Neuronal stem cell (in vitro differentiated cells): ENCODE data around the gene MAPK8IP1.

Source experiments
- DNase-seq: peaks from one replicate; pipeline ENCODE4 v3.0.0-alpha.2; 2013; ENCODE audit warnings: low spot score
- H2AFZ ChIP-seq: one replicate; pipeline ENCODE4 v1.6.1; 2013; ENCODE audit warnings: mild to moderate bottlenecking, low read length, inconsistent platforms
- H2AK5ac ChIP-seq: 2 replicates; pipeline ENCODE4 v1.6.1; 2013; ENCODE audit warnings: low read depth, mild to moderate bottlenecking, inconsistent platforms, low read length, moderate library complexity, mixed read lengths
- H2BK120ac ChIP-seq: 2 replicates; pipeline ENCODE4 v1.6.1; 2013; ENCODE audit warnings: low read depth, mild to moderate bottlenecking, inconsistent platforms, low read length, moderate library complexity, mixed read lengths
- H2BK12ac ChIP-seq: one replicate; pipeline ENCODE4 v1.6.1; 2013; ENCODE audit warnings: low read length, inconsistent platforms
- H2BK15ac ChIP-seq: 2 replicates; pipeline ENCODE4 v1.6.1; 2013; ENCODE audit warnings: mild to moderate bottlenecking, low read length, inconsistent platforms, mixed read lengths
- H2BK5ac ChIP-seq: one replicate; pipeline ENCODE4 v1.6.1; 2013; ENCODE audit warnings: inconsistent platforms, mild to moderate bottlenecking, low read length, moderate library complexity
- H3K14ac ChIP-seq: one replicate; pipeline ENCODE4 v1.6.1; 2013; ENCODE audit warnings: low read length, inconsistent platforms
- H3K18ac ChIP-seq: 2 replicates; pipeline ENCODE4 v1.6.1; 2013; ENCODE audit warnings: low read length, inconsistent platforms
- H3K23ac ChIP-seq: 2 replicates; pipeline ENCODE4 v1.6.1; 2013; ENCODE audit warnings: low read depth, mild to moderate bottlenecking, mixed read lengths, low read length, inconsistent platforms; ENCODE audit not compliant: poor library complexity
- H3K27ac ChIP-seq: replicated peaks from 3 replicates; pipeline ENCODE4 v1.5.1; 2013; ENCODE audit warnings: low read length, inconsistent platforms
- H3K27me3 ChIP-seq, 3 experiments: 2 replicates each; pipeline ENCODE4 v1.6.1; 2013; ENCODE audit warnings: low read length in 3 of 3, mild to moderate bottlenecking in 2 of 3, inconsistent platforms in 1 of 3, low read depth in 1 of 3, mixed read lengths in 1 of 3, moderate library complexity in 1 of 3; ENCODE audit not compliant: control insufficient read depth in 3 of 3, insufficient read depth in 3 of 3
- H3K36me3 ChIP-seq, 2 donors: replicated peaks in 1 of 2; 2 replicates each; pipeline ENCODE4 v1.6.1; 2013; ENCODE audit warnings: low read length in 2 of 2; ENCODE audit not compliant: control insufficient read depth in 2 of 2, insufficient read depth in 2 of 2
- H3K4ac ChIP-seq: 2 replicates; pipeline ENCODE4 v1.6.1; 2013; ENCODE audit warnings: inconsistent platforms, mild to moderate bottlenecking, low read length, moderate library complexity
- H3K4me1 ChIP-seq, 2 donors: 1 replicate in 1 of 2; 2 replicates in 1 of 2; pipeline ENCODE4 v1.6.1; 2013; ENCODE audit warnings: low read length in 2 of 2, low read depth in 1 of 2; ENCODE audit not compliant: control insufficient read depth in 2 of 2, insufficient read depth in 1 of 2
- H3K4me2 ChIP-seq: one replicate; pipeline ENCODE4 v1.6.1; 2013; ENCODE audit warnings: mild to moderate bottlenecking, low read length, inconsistent platforms; ENCODE audit not compliant: insufficient read depth, poor library complexity, severe bottlenecking
- H3K4me3 ChIP-seq, 2 donors: 2 replicates each; pipeline ENCODE4 v1.5.1; 2013; ENCODE audit warnings: low read length in 2 of 2, mild to moderate bottlenecking in 2 of 2, inconsistent platforms in 1 of 2, moderate library complexity in 1 of 2
- H3K79me1 ChIP-seq: one replicate; pipeline ENCODE4 v1.6.1; 2013; ENCODE audit warnings: low read depth, mild to moderate bottlenecking, inconsistent platforms, low read length, moderate library complexity
- H3K9ac ChIP-seq: one replicate; pipeline ENCODE4 v1.6.1; 2013; ENCODE audit warnings: mild to moderate bottlenecking, low read depth, low read length, inconsistent platforms; ENCODE audit not compliant: poor library complexity
- H3K9me3 ChIP-seq, 2 donors: replicated peaks in 1 of 2; 2 replicates each; pipeline versions ENCODE3 to v1.6.1; 2013; ENCODE audit warnings: low read length in 2 of 2, mild to moderate bottlenecking in 2 of 2, inconsistent platforms in 1 of 2, low read depth in 1 of 2, mixed read lengths in 1 of 2, moderate library complexity in 1 of 2; ENCODE audit not compliant: control insufficient read depth in 2 of 2, insufficient read depth in 1 of 2
- H4K8ac ChIP-seq: one replicate; pipeline ENCODE4 v1.6.1; 2013; ENCODE audit warnings: low read depth, mild to moderate bottlenecking, inconsistent platforms, low read length, moderate library complexity
- H4K91ac ChIP-seq: one replicate; pipeline ENCODE4 v1.6.1; 2013; ENCODE audit warnings: low read length, low read depth, mild to moderate bottlenecking, inconsistent platforms; ENCODE audit not compliant: poor library complexity
- WGBS, 2 donors: extraction: QIAGEN DNeasy Blood & Tissue Kit; methylation state at CpG; one replicate each; pipeline ENCODE4 v1.1.7; 2013; ENCODE audit warnings: missing lambda C conversion rate in 2 of 2, mixed read lengths in 1 of 2; ENCODE audit not compliant: insufficient read length in 2 of 2, insufficient replicate concordance in 1 of 2; ENCODE audit errors: extremely low coverage in 2 of 2; 5-methylcytosine and 5-hydroxymethylcytosine counted together

MAPK8IP1 gene

GRCh38 chr11:45915446-45915845 is 30.0 kb downstream of the MAPK8IP1 start:
- no peak for DNase-seq
- no peak overlapping the region for H2BK5ac ChIP-seq
- H2BK15ac ChIP-seq: no peak overlapping the region
- no peak overlapping the region for H2BK120ac ChIP-seq
- H3K4me3 ChIP-seq: no peak overlapping the region
- H3K23ac ChIP-seq: no peak overlapping the region
- H3K14ac ChIP-seq: peak overlapping the region; percentile 21
- H2AFZ ChIP-seq: no peak overlapping the region
- no peak overlapping the region for H4K91ac ChIP-seq
- H2BK12ac ChIP-seq: no peak overlapping the region
- peaks cover 0 to 11% (median 0%) of the 10 kb centered on the region in 3 experiments for H3K27me3 ChIP-seq
- no peak overlapping the region for H3K18ac ChIP-seq
- no peak overlapping the region for H3K4me2 ChIP-seq
- H3K79me1 ChIP-seq: peaks cover 11% of the 10 kb centered on the region
- no peak overlapping the region for H3K4ac ChIP-seq
- peaks cover 9 to 19% of the 10 kb centered on the region in 2 donors for H3K4me1 ChIP-seq
- H3K9me3 ChIP-seq: no peaks in the 10 kb centered on the region
- WGBS, 2 donors: no CpG with 5 or more reads among the region's 13 CpGs
- no peak overlapping the region for H3K27ac ChIP-seq
- H3K36me3 ChIP-seq: peaks cover 28 to 46% of the 10 kb centered on the region in 2 donors
- no peak overlapping the region for H3K9ac ChIP-seq
- no peak overlapping the region for H2AK5ac ChIP-seq
- H4K8ac ChIP-seq: no peak overlapping the region

GRCh38 chr11:45917286-45917622 is 31.8 kb downstream of the MAPK8IP1 start:
- Histone ChIP-seq H3K27me3 (peaks cover 0 to 29% (median 0%) of the 10 kb centered on the region in 3 experiments), H2BK12ac (no peak overlapping the region), H3K18ac (peak overlapping the region; percentile 96), H3K36me3 (peaks cover 27 to 35% of the 10 kb centered on the region in 2 donors), H4K8ac (peak overlapping the region; percentile 74), H2BK15ac (peak overlapping the region; percentile 30), H3K4me3 (peak overlapping the region; percentile 88 to 92), H3K9me3 (no peaks in the 10 kb centered on the region), H3K4me2 (peak overlapping the region; percentile 95), H4K91ac (no peak overlapping the region), H2AFZ (peak overlapping the region; percentile 84), H3K14ac (peak overlapping the region; percentile 40), H3K4me1 (peaks cover 18 to 27% of the 10 kb centered on the region in 2 donors), H2BK5ac (peak overlapping the region; percentile 97), H3K23ac (peak overlapping the region; percentile 52), H3K4ac (no peak overlapping the region), H3K9ac (peak overlapping the region; percentile 93), H3K79me1 (peaks cover 11% of the 10 kb centered on the region), H2AK5ac (peak overlapping the region; percentile 59), H3K27ac (peak overlapping the region; percentile 98), H2BK120ac (no peak overlapping the region)
- no CpG with 5 or more reads among the region's 16 CpGs for WGBS, 2 donors
- no peak for DNase-seq

GRCh38 chr11:45917623-45918330 is 32.3 kb downstream of the MAPK8IP1 start, which contains the start of gene PEX16:
Gene PEX16 (minus strand): TSS chr11:45917877. CDS start chr11:45917811, 66 bp downstream.
- Histone ChIP-seq H3K9me3 (no peaks in the 10 kb centered on the region), H3K9ac (peak within 1 kb of the TSS; percentile 93), H2BK15ac (peak within 1 kb of the TSS; percentile 99), H2BK12ac (no peak within 1 kb of the TSS), H3K27me3 (peaks cover 0 to 34% (median 2%) of the 10 kb centered on the region in 3 experiments), H2BK120ac (no peak within 1 kb of the TSS), H3K23ac (peak within 1 kb of the TSS; percentile 76), H3K4me1 (peaks cover 18 to 27% of the 10 kb centered on the region in 2 donors), H3K79me1 (peaks cover 11% of the 10 kb centered on the region), H3K4me3 (peak within 1 kb of the TSS; percentile 88 to 92), H4K8ac (peak within 1 kb of the TSS; percentile 74), H3K4ac (peak within 1 kb of the TSS; percentile 24), H2BK5ac (peak within 1 kb of the TSS; percentile 97), H3K14ac (peak within 1 kb of the TSS; percentile 40), H3K27ac (peak within 1 kb of the TSS; percentile 98), H3K4me2 (peak within 1 kb of the TSS; percentile 98), H2AFZ (peak within 1 kb of the TSS; percentile 84), H3K18ac (peak within 1 kb of the TSS; percentile 96), H2AK5ac (peak within 1 kb of the TSS; percentile 76), H4K91ac (no peak within 1 kb of the TSS), H3K36me3 (peaks cover 27 to 33% of the 10 kb centered on the region in 2 donors)
- WGBS, 2 donors: no CpG with 5 or more reads among the region's 45 CpGs
- peak; percentile 95 for DNase-seq

DNA sequence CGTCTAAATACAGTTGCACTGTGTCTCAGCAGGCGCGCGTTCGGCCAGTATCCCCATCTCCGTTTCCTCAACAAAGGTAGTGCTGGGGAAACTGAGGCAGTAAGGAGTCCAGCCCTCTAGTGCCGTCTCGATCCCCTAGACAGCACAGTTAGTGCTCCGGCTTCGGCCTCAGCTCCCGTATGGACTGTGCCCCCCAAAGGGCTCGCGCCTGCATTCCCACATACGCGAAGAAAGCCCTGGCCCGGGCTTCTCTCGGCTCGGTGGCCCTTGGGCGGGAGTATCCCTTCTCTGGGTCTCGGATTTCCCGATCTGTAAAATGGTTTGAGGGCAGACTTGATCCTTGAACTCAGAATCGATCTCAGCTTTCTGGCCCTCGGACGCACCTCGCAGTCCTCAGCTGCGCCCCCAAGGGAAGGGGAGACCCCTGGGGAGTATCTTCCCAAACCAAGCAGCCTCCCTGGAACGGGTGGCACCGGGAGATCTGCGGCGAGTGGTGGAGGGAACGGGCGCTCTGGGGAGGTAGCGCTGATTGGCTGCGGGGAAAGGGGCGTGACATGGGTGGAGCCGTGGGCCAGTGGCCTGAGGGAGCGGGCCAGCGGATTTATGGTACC is 33.0 kb downstream of the MAPK8IP1 start:
- H3K23ac ChIP-seq: peak overlapping the region; percentile 76
- peak overlapping the region; percentile 84 for H2AFZ ChIP-seq
- no CpG with 5 or more reads among the region's 38 CpGs for WGBS, 2 donors
- H3K4ac ChIP-seq: peak overlapping the region; percentile 24
- peak; percentile 56 for DNase-seq
- H4K91ac ChIP-seq: no peak overlapping the region
- H2BK12ac ChIP-seq: no peak overlapping the region
- peaks cover 11% of the 10 kb centered on the region for H3K79me1 ChIP-seq
- no peak overlapping the region for H2BK120ac ChIP-seq
- H3K18ac ChIP-seq: peak overlapping the region; percentile 96
- peaks cover 18 to 27% of the 10 kb centered on the region in 2 donors for H3K4me1 ChIP-seq
- H3K14ac ChIP-seq: no peak overlapping the region
- H3K27me3 ChIP-seq: peaks cover 0 to 41% (median 8%) of the 10 kb centered on the region in 3 experiments
- peak overlapping the region; percentile 88 to 92 for H3K4me3 ChIP-seq
- peak overlapping the region; percentile 88 for H3K9ac ChIP-seq
- peak overlapping the region; percentile 76 for H2AK5ac ChIP-seq
- peak overlapping the region; percentile 99 for H2BK15ac ChIP-seq
- peaks cover 23 to 27% of the 10 kb centered on the region in 2 donors for H3K36me3 ChIP-seq
- H4K8ac ChIP-seq: no peak overlapping the region
- peak overlapping the region; percentile 98 for H3K4me2 ChIP-seq
- H2BK5ac ChIP-seq: peak overlapping the region; percentile 97
- no peaks in the 10 kb centered on the region for H3K9me3 ChIP-seq
- peak overlapping the region; percentile 98 for H3K27ac ChIP-seq
